Naive thymus-derived CD4-positive, alpha-beta T cell (primary cell): ENCODE data around the gene SSTR1. TPM values are rescaled to one million over a fixed set of nuclear protein-coding genes. Genes with fewer than 3 reads are reported as not detected.

Experiments
- ATAC-seq: fragments of 150-1000 bp; cut with Tn5 transposase; 2 replicates; pipeline ENCODE4 v1.10.0; 2021; ENCODE audit warnings: mild to moderate bottlenecking, moderate library complexity
- CTCF ChIA-PET: fragments of 350-600 bp; sonication (Branson Sonifier 250); formaldehyde crosslinking; loops from one replicate; lab custom pipeline; 2021; ENCODE audit warnings: antibody characterized with exemption; lab: Charles Lee
- POLR2A ChIA-PET: fragments of 350-600 bp; sonication (Branson Sonifier 250); formaldehyde crosslinking; loops from one replicate; lab custom pipeline; 2021; ENCODE audit warnings: antibody characterized with exemption, inconsistent platforms; lab: Charles Lee
- DNase-seq, 9 donors: peaks; one replicate each; pipeline versions ENCODE4 v3.0.0 to v3.0.0-alpha.2; 2020 to 2022; ENCODE audit warnings: mixed read lengths in 1 of 9
- H3K27ac ChIP-seq: one replicate; pipeline ENCODE4 v1.7.0; 2013; ENCODE audit warnings: mild to moderate bottlenecking, low read depth, low read length, moderate library complexity
- H3K27me3 ChIP-seq, 2 donors: one replicate each; pipeline ENCODE4 v1.7.0; 2013; ENCODE audit warnings: low read length in 2 of 2, mild to moderate bottlenecking in 2 of 2, moderate library complexity in 2 of 2; ENCODE audit not compliant: control insufficient read depth in 2 of 2, insufficient read depth in 2 of 2
- H3K36me3 ChIP-seq, 3 experiments: 1 replicate in 2 of 3; 2 replicates in 1 of 3; pipeline ENCODE4 v1.7.0; 2013; ENCODE audit warnings: low read length in 3 of 3, mild to moderate bottlenecking in 3 of 3, moderate library complexity in 1 of 3; ENCODE audit not compliant: insufficient read depth in 3 of 3, control insufficient read depth in 2 of 3
- H3K4me1 ChIP-seq, 2 donors: one replicate each; pipeline ENCODE4 v1.7.0; 2013; ENCODE audit warnings: low read length in 2 of 2, mild to moderate bottlenecking in 2 of 2, moderate library complexity in 1 of 2; ENCODE audit not compliant: control insufficient read depth in 2 of 2, insufficient read depth in 2 of 2
- H3K4me3 ChIP-seq: 2 replicates; pipeline ENCODE4 v1.7.0; 2013; ENCODE audit warnings: mild to moderate bottlenecking, low read length
- H3K9me3 ChIP-seq, 3 experiments: 1 replicate in 2 of 3; 2 replicates in 1 of 3; pipeline ENCODE4 v1.7.0; 2013; ENCODE audit warnings: low read length in 3 of 3; ENCODE audit not compliant: control insufficient read depth in 2 of 3
- H3K27ac Mint-ChIP-seq, 9 donors: one replicate each; pipeline ENCODE4 v1.8.0; 2020 to 2022; ENCODE audit warnings: mixed read lengths in 9 of 9, mild to moderate bottlenecking in 8 of 9, moderate library complexity in 5 of 9, inconsistent platforms in 2 of 9
- H3K27me3 Mint-ChIP-seq, 5 donors: one replicate each; pipeline ENCODE4 v1.8.0; 2021 to 2022; ENCODE audit warnings: mixed read lengths in 5 of 5, mild to moderate bottlenecking in 1 of 5
- H3K36me3 Mint-ChIP-seq, 5 donors: one replicate each; pipeline ENCODE4 v1.8.0; 2020 to 2022; ENCODE audit warnings: mixed read lengths in 5 of 5, mild to moderate bottlenecking in 3 of 5, inconsistent platforms in 1 of 5
- H3K4me1 Mint-ChIP-seq, 7 donors: one replicate each; pipeline ENCODE4 v1.8.0; 2020 to 2022; ENCODE audit warnings: mixed read lengths in 7 of 7, mild to moderate bottlenecking in 3 of 7, inconsistent platforms in 1 of 7
- H3K4me3 Mint-ChIP-seq, 10 donors: one replicate each; pipeline ENCODE4 v1.8.0; 2020 to 2022; ENCODE audit warnings: mild to moderate bottlenecking in 10 of 10, mixed read lengths in 10 of 10, moderate library complexity in 6 of 10, inconsistent platforms in 2 of 10
- H3K9me3 Mint-ChIP-seq, 11 donors: one replicate each; pipeline ENCODE4 v1.8.0; 2020 to 2022; ENCODE audit warnings: mixed read lengths in 11 of 11, mild to moderate bottlenecking in 4 of 11, inconsistent platforms in 1 of 11, moderate library complexity in 1 of 11
- intact Hi-C, 2 donors: fragments of 100-400 bp; cut with micrococcal nuclease; formaldehyde crosslinking; loops; one replicate each; pipeline ENCODE4 v1.15.1; 2023
- polyA plus RNA-seq, 2 donors: library from polyadenylated mRNA; unstranded; fragments of 300-500 nt; fragmentation: Illumina TruSeq; gene quantifications; one replicate each; pipeline ENCODE4 v1.2.3, GENCODE V29; 2021
- total RNA-seq, 6 experiments: library from RNA in 5 of 6; stranded (reverse) in 5 of 6; gene quantifications; 1 replicate in 5 of 6; 2 replicates in 1 of 6; pipeline ENCODE4 v1.2.3 and lab custom pipeline; 2021 to 2026

The SSTR1 gene
- total and polyA plus RNA-seq, 7 experiments from 2014 or later: not detected

DNA sequence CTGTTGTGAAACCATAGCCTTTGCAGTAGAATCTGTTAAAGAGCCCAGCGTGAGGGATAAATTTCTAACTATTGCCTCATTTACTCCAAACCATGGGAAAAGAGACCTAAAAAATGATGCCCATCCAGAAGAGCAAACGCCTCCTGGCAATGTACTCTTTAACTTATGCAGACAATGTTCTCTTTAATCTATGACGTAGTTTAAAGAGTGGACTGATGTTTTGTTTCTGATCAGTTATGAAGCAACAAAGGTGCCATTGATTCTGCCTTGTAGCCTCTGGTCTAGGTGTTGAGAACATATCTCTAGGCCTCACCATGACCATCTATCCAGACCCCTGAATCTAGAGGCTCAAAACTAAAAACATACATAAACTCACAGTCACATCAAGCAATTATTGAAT, 13.4 kb downstream of the SSTR1 start:
- DNase-seq: no peak
- Mint-ChIP-seq H3K27ac (no peak overlapping the region), H3K36me3 (no peaks in the 10 kb centered on the region), H3K4me1 (no peaks in the 10 kb centered on the region), H3K4me3 (no peak overlapping the region), H3K9me3 (peaks cover 0 to 4% (median 0%) of the 10 kb centered on the region in 11 donors), H3K27me3 (peaks cover 2 to 11% (median 4%) of the 10 kb centered on the region in 5 donors)
- ChIA-PET CTCF (no interaction called here), POLR2A (no interaction called here)
- no peak overlapping the region for H3K4me3 ChIP-seq
- H3K27me3 ChIP-seq: no peaks in the 10 kb centered on the region
- no peaks in the 10 kb centered on the region for H3K36me3 ChIP-seq
- H3K27ac ChIP-seq: no peak overlapping the region
- no peaks in the 10 kb centered on the region for H3K9me3 ChIP-seq
- intact Hi-C loops: no loop called here
- no peaks in the 10 kb centered on the region for H3K4me1 ChIP-seq
- ATAC-seq: no peak

DNA sequence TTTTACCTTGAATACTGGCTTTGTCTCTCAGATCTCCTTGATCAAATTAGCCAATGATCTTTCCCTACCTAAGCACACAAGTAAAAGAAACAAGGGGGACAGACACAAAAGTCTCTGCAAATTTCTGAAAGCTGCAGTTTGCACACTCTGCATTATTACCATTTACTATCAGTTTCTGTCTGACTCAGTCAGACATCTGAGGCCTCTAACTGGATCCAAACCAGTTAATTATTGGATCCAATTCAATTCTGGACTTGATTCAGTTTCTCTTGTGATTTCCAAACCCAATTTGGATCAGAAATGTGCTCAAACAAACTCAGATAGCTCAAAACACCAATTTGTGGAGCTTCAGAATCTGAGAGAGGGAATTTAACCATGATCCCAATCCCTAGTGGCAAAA, 16.6 kb downstream of the SSTR1 start:
- intact Hi-C loops: no loop called here
- H3K36me3 Mint-ChIP-seq: no peaks in the 10 kb centered on the region
- H3K4me3 Mint-ChIP-seq: no peak overlapping the region
- DNase-seq (no peak), ATAC-seq (no peak)
- CTCF ChIA-PET: no interaction called here
- peaks cover 0 to 5% (median 4%) of the 10 kb centered on the region in 5 donors for H3K27me3 Mint-ChIP-seq
- H3K27me3 ChIP-seq: no peaks in the 10 kb centered on the region
- no peaks in the 10 kb centered on the region for H3K36me3 ChIP-seq
- POLR2A ChIA-PET: interaction anchor here (0.6 kb wide), 1 partner anchor 12 kb away, joined by 3 read pairs; no protein-coding TSS in a partner anchor
- no peak overlapping the region for H3K4me3 ChIP-seq
- H3K27ac Mint-ChIP-seq: no peak overlapping the region
- no peaks in the 10 kb centered on the region for H3K9me3 ChIP-seq
- no peaks in the 10 kb centered on the region for H3K4me1 ChIP-seq
- H3K4me1 Mint-ChIP-seq: no peaks in the 10 kb centered on the region
- H3K27ac ChIP-seq: no peak overlapping the region
- H3K9me3 Mint-ChIP-seq: peaks cover 0 to 4% (median 0%) of the 10 kb centered on the region in 11 donors

DNA sequence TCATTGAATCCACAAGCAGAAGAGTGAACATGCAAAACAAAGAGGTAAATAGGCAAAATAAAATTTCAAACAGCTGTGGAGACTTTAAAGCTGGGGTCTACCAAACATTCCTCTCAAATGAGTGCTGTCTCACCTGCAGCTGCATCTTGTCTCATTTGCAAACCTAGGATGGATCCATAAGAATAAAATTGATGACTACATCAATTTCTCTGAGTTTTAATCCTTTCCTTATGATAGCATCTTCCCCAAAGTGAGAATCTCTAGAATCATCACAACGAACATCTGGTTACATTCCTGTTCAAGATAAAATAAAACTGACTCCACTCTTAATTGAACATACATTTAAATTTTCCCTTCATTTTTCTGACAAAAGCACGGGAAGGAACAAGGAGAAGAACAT, 18.2 kb downstream of the SSTR1 start:
- Histone ChIP-seq H3K9me3 (no peaks in the 10 kb centered on the region), H3K4me3 (no peak overlapping the region), H3K36me3 (no peaks in the 10 kb centered on the region), H3K27ac (no peak overlapping the region), H3K4me1 (no peaks in the 10 kb centered on the region), H3K27me3 (no peaks in the 10 kb centered on the region)
- intact Hi-C loops: no loop called here
- Mint-ChIP-seq H3K9me3 (peaks cover 0 to 3% (median 0%) of the 10 kb centered on the region in 11 donors), H3K27me3 (peaks cover 0 to 5% (median 3%) of the 10 kb centered on the region in 5 donors), H3K27ac (no peak overlapping the region), H3K36me3 (no peaks in the 10 kb centered on the region), H3K4me3 (no peak overlapping the region), H3K4me1 (no peaks in the 10 kb centered on the region)
- no peak for DNase-seq
- POLR2A ChIA-PET: no interaction called here
- ATAC-seq: no peak
- CTCF ChIA-PET: no interaction called here

DNA sequence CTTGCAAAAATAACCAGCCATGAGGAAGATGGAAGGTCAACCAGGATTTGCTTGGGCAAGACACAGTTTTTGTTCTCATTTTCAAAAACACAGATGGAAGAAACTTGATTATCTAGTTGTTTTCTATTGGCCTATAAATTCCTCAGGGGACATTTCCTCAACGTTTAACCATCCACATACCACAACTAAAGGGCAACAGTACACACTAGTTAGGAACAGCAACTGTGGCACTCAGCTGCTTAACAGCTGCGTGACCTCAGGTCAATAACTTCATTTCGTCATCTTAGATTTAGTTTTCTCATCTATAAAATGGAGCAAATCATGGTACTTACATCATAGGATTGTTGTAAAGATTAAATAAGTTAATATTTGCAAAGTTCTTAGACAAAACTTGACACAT, 18.7 kb downstream of the SSTR1 start:
- no peak for ATAC-seq
- Histone ChIP-seq H3K4me1 (no peaks in the 10 kb centered on the region), H3K9me3 (no peaks in the 10 kb centered on the region), H3K27ac (no peak overlapping the region), H3K27me3 (no peaks in the 10 kb centered on the region), H3K4me3 (no peak overlapping the region), H3K36me3 (no peaks in the 10 kb centered on the region)
- CTCF ChIA-PET: no interaction called here
- H3K27me3 Mint-ChIP-seq: peaks cover 0 to 6% (median 4%) of the 10 kb centered on the region in 5 donors
- H3K4me1 Mint-ChIP-seq: no peaks in the 10 kb centered on the region
- no peak overlapping the region for H3K4me3 Mint-ChIP-seq
- no peaks in the 10 kb centered on the region for H3K36me3 Mint-ChIP-seq
- POLR2A ChIA-PET: no interaction called here
- intact Hi-C loops: no loop called here
- H3K9me3 Mint-ChIP-seq: peaks cover 0 to 3% (median 0%) of the 10 kb centered on the region in 11 donors
- H3K27ac Mint-ChIP-seq: no peak overlapping the region
- no peak for DNase-seq

DNA sequence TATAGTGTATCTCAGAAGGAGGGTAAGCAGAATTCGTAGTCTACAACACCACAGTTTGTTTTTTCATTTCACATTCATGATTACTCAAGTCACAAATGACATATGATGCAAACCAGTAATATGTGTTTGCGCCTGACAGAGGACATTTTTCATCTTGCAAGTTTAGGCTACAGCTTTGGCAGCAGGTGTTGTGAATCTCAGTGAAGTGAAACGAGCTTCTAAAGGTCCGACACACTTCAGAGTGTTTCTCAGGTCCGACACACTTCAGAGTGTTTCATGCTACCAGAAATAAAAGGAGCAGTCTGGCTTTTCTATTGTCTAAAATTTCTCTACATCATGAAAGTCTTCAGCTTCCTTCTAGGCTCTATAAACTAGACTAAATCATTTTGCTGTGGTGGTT, 25.5 kb downstream of the SSTR1 start:
- no peaks in the 10 kb centered on the region for H3K27me3 ChIP-seq
- no peak overlapping the region for H3K4me3 ChIP-seq
- ATAC-seq (no peak), DNase-seq (no peak)
- POLR2A ChIA-PET: no interaction called here
- Mint-ChIP-seq H3K36me3 (no peaks in the 10 kb centered on the region), H3K4me1 (no peaks in the 10 kb centered on the region), H3K4me3 (no peak overlapping the region), H3K9me3 (peaks cover 0 to 3% (median 0%) of the 10 kb centered on the region in 11 donors), H3K27me3 (peaks cover 0 to 7% (median 0%) of the 10 kb centered on the region in 5 donors), H3K27ac (no peak overlapping the region)
- H3K36me3 ChIP-seq: no peaks in the 10 kb centered on the region
- intact Hi-C loops: no loop called here
- H3K27ac ChIP-seq: no peak overlapping the region
- H3K4me1 ChIP-seq: no peaks in the 10 kb centered on the region
- CTCF ChIA-PET: interaction anchor here (0.6 kb wide), 1 partner anchor 471 kb away, joined by 3 read pairs; no protein-coding TSS in a partner anchor
- H3K9me3 ChIP-seq: no peaks in the 10 kb centered on the region

DNA sequence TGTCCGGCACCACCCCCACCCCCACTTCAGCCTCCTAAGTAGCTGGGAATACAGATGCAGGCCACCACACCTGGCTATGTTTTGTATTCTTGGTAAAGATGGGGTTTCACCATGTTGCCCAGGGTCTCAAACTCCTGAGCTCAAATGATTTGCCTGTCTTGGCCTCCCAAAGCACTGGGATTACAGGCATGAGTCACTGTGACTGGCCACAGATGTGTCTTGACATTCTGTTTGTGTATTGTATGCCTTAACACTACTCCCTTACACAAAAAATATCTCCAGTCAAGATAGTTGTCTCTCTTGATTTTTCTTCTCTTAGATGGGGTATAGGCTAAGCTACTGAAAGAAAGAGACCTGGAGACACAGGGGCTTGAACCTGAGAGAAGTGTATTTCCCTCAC, 30.6 kb downstream of the SSTR1 start:
- Mint-ChIP-seq H3K27ac (no peak overlapping the region), H3K9me3 (peaks cover 0 to 3% (median 0%) of the 10 kb centered on the region in 11 donors), H3K4me3 (no peak overlapping the region), H3K27me3 (peaks cover 0 to 17% (median 5%) of the 10 kb centered on the region in 5 donors), H3K4me1 (no peaks in the 10 kb centered on the region), H3K36me3 (no peaks in the 10 kb centered on the region)
- Histone ChIP-seq H3K4me1 (no peaks in the 10 kb centered on the region), H3K9me3 (no peaks in the 10 kb centered on the region), H3K27ac (no peak overlapping the region), H3K27me3 (no peaks in the 10 kb centered on the region), H3K4me3 (no peak overlapping the region), H3K36me3 (no peaks in the 10 kb centered on the region)
- ChIA-PET POLR2A (no interaction called here), CTCF (no interaction called here)
- ATAC-seq (no peak), DNase-seq (no peak)
- intact Hi-C loops: no loop called here

DNA sequence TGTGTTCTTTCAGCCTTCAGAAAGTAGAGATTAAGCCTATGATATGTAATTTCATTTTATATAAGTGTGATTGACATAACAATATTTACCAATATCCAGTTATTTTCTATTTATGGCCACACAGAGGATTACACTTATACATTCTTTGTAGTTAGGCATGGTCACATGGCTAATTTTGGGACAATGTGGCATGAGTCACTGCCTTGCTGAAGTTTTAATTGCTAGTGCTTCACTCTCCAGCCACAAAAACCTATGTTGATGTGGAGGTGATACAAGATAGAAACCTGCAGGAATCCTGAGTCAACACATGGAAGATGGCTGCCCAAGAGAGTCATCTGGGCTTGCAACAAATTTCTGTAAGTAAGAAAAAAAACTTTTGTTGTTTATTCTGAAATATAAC, 31.2 kb downstream of the SSTR1 start:
- ChIA-PET POLR2A (no interaction called here), CTCF (no interaction called here)
- no peaks in the 10 kb centered on the region for H3K9me3 ChIP-seq
- intact Hi-C loops: no loop called here
- no peak for ATAC-seq
- Mint-ChIP-seq H3K27me3 (peaks cover 0 to 17% (median 5%) of the 10 kb centered on the region in 5 donors), H3K4me1 (no peaks in the 10 kb centered on the region), H3K27ac (no peak overlapping the region), H3K4me3 (no peak overlapping the region), H3K36me3 (no peaks in the 10 kb centered on the region), H3K9me3 (peaks cover 0 to 3% (median 0%) of the 10 kb centered on the region in 11 donors)
- H3K4me1 ChIP-seq: no peaks in the 10 kb centered on the region
- no peaks in the 10 kb centered on the region for H3K36me3 ChIP-seq
- H3K4me3 ChIP-seq: no peak overlapping the region
- no peak for DNase-seq
- no peak overlapping the region for H3K27ac ChIP-seq
- no peaks in the 10 kb centered on the region for H3K27me3 ChIP-seq
